Glutamatergic neuron (in vitro differentiated cells): Measurements from ENCODE around the gene TOR1B. TPM values are rescaled to one million over a fixed set of nuclear protein-coding genes. Genes with fewer than 3 reads are reported as not detected.
A peak's percentile ranks its signal among the peaks of the same experiment; 100 is the strongest.
"Not testable (repeated sequence)": the region's sequence is repeated elsewhere in the genome, so short reads cannot be mapped to it uniquely, and the experiment has no call there.

Source experiments
- DNase-seq: peaks from one replicate; pipeline ENCODE4 v3.0.0; 2022
- H3K27ac Mint-ChIP-seq: one replicate; pipeline ENCODE4 v1.8.0; 2020; ENCODE audit warnings: mild to moderate bottlenecking, mixed read lengths, inconsistent platforms; ENCODE audit not compliant: unreplicated experiment
- H3K27me3 Mint-ChIP-seq: one replicate; pipeline ENCODE4 v1.8.0; 2020; ENCODE audit warnings: mild to moderate bottlenecking, moderate library complexity, mixed read lengths, inconsistent platforms; ENCODE audit not compliant: unreplicated experiment
- H3K36me3 Mint-ChIP-seq: one replicate; pipeline ENCODE4 v1.8.0; 2020; ENCODE audit warnings: mild to moderate bottlenecking, mixed read lengths, inconsistent platforms; ENCODE audit not compliant: unreplicated experiment
- H3K4me1 Mint-ChIP-seq: one replicate; pipeline ENCODE4 v1.8.0; 2020; ENCODE audit warnings: mild to moderate bottlenecking, low read depth, mixed read lengths, inconsistent platforms; ENCODE audit not compliant: unreplicated experiment
- H3K4me3 Mint-ChIP-seq: one replicate; pipeline ENCODE4 v1.8.0; 2020; ENCODE audit warnings: mild to moderate bottlenecking, mixed read lengths, inconsistent platforms; ENCODE audit not compliant: unreplicated experiment
- H3K9me3 Mint-ChIP-seq: one replicate; pipeline ENCODE4 v1.8.0; 2020; ENCODE audit warnings: mild to moderate bottlenecking, moderate library complexity, mixed read lengths, inconsistent platforms; ENCODE audit not compliant: unreplicated experiment
- CTCF ChIP-seq: fragments of 200-600 bp; sonication (generic); IDR thresholded peaks from one replicate; pipeline ENCODE4 v1.5.0; 2021; ENCODE audit not compliant: partially characterized antibody, unreplicated experiment
- total RNA-seq: library from RNA; stranded (reverse); fragmentation: NEBNext Ultra II Directional; extraction: Animal tissue kit (Norgen Biotek cat#: 25700); gene quantifications from one replicate; pipeline ENCODE4 v1.2.1, GENCODE V29; 2021; ENCODE audit not compliant: unreplicated experiment

Gene TOR1B
- total RNA-seq, 1 donor from 2014 or later, result 33.5 TPM

GRCh38 chr9:129794549-129794948 is 8.4 kb upstream of the TOR1B start:
- no peak overlapping the region for H3K27ac Mint-ChIP-seq
- peaks cover 4% of the 10 kb centered on the region for H3K27me3 Mint-ChIP-seq
- no peak for DNase-seq
- H3K4me3 Mint-ChIP-seq, result no peak overlapping the region
- no peaks in the 10 kb centered on the region for H3K36me3 Mint-ChIP-seq
- peaks cover 1% of the 10 kb centered on the region for H3K9me3 Mint-ChIP-seq
- TF ChIP-seq CTCF, result no peak
- no peaks in the 10 kb centered on the region for H3K4me1 Mint-ChIP-seq

- H3K36me3 Mint-ChIP-seq, H3K27ac Mint-ChIP-seq, H3K27me3 Mint-ChIP-seq, H3K4me1 Mint-ChIP-seq, DNase-seq, H3K9me3 Mint-ChIP-seq, H3K4me3 Mint-ChIP-seq: not testable (repeated sequence)
These were observed 7.0 kb upstream of the TOR1B start for GRCh38 chr9:129796029-129796428.

- Mint-ChIP-seq H3K4me3 (no peak overlapping the region), H3K36me3 (no peaks in the 10 kb centered on the region), H3K27ac (no peak overlapping the region), H3K9me3 (peaks cover 3% of the 10 kb centered on the region), H3K27me3 (peaks cover 6% of the 10 kb centered on the region), H3K4me1 (no peaks in the 10 kb centered on the region)
- no peak for TF ChIP-seq CTCF
- no peak for DNase-seq
These were observed 4.0 kb upstream of the TOR1B start for GRCh38 chr9:129798973-129799372.

- TF ChIP-seq CTCF, result no peak
- no peak for DNase-seq
- H3K4me1 Mint-ChIP-seq, result no peaks in the 10 kb centered on the region
- H3K9me3 Mint-ChIP-seq, result peaks cover 5% of the 10 kb centered on the region
- peaks cover 4% of the 10 kb centered on the region for H3K27me3 Mint-ChIP-seq
- H3K4me3 Mint-ChIP-seq, result peak overlapping the region; percentile 27
- no peak overlapping the region for H3K27ac Mint-ChIP-seq
- H3K36me3 Mint-ChIP-seq, result peaks cover 8% of the 10 kb centered on the region
These were observed 1.5 kb upstream of the TOR1B start for GRCh38 chr9:129801504-129801903.

GRCh38 chr9:129803676-129804060 is 684 bp downstream of the TOR1B start:
- peaks cover 1% of the 10 kb centered on the region for H3K4me1 Mint-ChIP-seq
- H3K27ac Mint-ChIP-seq, result peak overlapping the region; percentile 79
- TF ChIP-seq CTCF, result no peak
- H3K27me3 Mint-ChIP-seq, result peaks cover 2% of the 10 kb centered on the region
- H3K9me3 Mint-ChIP-seq, result peaks cover 4% of the 10 kb centered on the region
- H3K4me3 Mint-ChIP-seq, result peak overlapping the region; percentile 93
- DNase-seq, result no peak
- peaks cover 14% of the 10 kb centered on the region for H3K36me3 Mint-ChIP-seq

- peaks cover 12% of the 10 kb centered on the region for H3K4me1 Mint-ChIP-seq
- H3K36me3 Mint-ChIP-seq, result peaks cover 14% of the 10 kb centered on the region
- H3K27ac Mint-ChIP-seq, result no peak overlapping the region
- no peak overlapping the region for H3K4me3 Mint-ChIP-seq
- DNase-seq, result no peak
- TF ChIP-seq CTCF, result no peak
- peaks cover 2% of the 10 kb centered on the region for H3K27me3 Mint-ChIP-seq
- H3K9me3 Mint-ChIP-seq, result peaks cover 4% of the 10 kb centered on the region
These were observed 3.1 kb downstream of the TOR1B start for GRCh38 chr9:129806061-129806460.
